ENCODE data around the gene COL20A1. TPM values are rescaled to one million over a fixed set of nuclear protein-coding genes. Genes with fewer than 3 reads are reported as not detected.

The COL20A1 gene
- total and polyA plus RNA-seq, 2 experiments from 2014 or later = not detected

DNA sequence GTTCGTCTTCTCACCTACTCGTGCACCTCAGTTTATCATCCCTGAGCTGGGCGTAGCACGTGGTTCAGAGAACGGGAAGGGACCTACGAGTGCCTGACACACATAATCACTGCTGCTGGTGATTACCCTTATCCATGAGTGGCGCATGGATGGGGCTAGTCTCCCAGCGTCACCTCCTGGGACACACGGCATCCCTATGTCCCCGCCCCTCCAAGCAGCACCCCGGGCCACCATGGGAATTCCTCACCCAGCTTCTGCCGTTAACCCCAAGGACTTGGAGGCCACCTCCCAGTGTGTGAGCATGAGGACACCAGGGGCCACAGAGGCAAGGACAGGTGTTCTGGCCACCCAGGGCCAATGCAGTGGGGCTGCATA lies 58.3 kb downstream of the COL20A1 start:
- no peaks in the 10 kb centered on the region for H3F3A ChIP-seq (ENCODE audit: insufficient read depth)
- DNase-seq = no peak
- no peaks in the 10 kb centered on the region for H3K9me3 ChIP-seq (ENCODE audit: low read depth)
- H3K36me3 ChIP-seq (ENCODE audit: low read depth) = no peaks in the 10 kb centered on the region
- TF ChIP-seq EZH2 (IDR thresholded peaks at IDR 0.05; ENCODE audit: insufficient read depth, poor library complexity, severe bottlenecking) = no peak
- no peak for TF ChIP-seq EZH2phosphoT487 (IDR thresholded peaks at IDR 0.05; ENCODE audit: insufficient read depth, low read depth)
- H3K27me3 ChIP-seq (replicated peaks; ENCODE audit: insufficient read depth) = 0 out of 2 replicates have a peak, but pooled peaks cover 3% of the 10 kb centered on the region
- H3K79me2 ChIP-seq (ENCODE audit: insufficient read depth) = no peaks in the 10 kb centered on the region
- no peak overlapping the region for H3K9ac ChIP-seq
- H4K20me1 ChIP-seq (ENCODE audit: insufficient read depth) = no peaks in the 10 kb centered on the region
- 86 to 94% methylated on average over 11 to 12 of the region's 12 CpGs for WGBS, 2 experiments (ENCODE audit: low coverage in 1 of 2, low lambda C conversion rate in 2 of 2, missing lambda C conversion rate in 2 of 2)
- H3K9me2 ChIP-seq (ENCODE audit: insufficient read depth) = no peaks in the 10 kb centered on the region
- H3K27ac ChIP-seq = no peak overlapping the region
- H3K4me2 ChIP-seq (ENCODE audit: unreplicated experiment) = no peak overlapping the region
- no peak overlapping the region for H3K4me3 ChIP-seq
- in situ Hi-C loops (cut with MboI) = no loop called here
- no peak overlapping the region for H2AFZ ChIP-seq
- no peaks in the 10 kb centered on the region for H3K4me1 ChIP-seq (ENCODE audit: insufficient read depth)

DNA sequence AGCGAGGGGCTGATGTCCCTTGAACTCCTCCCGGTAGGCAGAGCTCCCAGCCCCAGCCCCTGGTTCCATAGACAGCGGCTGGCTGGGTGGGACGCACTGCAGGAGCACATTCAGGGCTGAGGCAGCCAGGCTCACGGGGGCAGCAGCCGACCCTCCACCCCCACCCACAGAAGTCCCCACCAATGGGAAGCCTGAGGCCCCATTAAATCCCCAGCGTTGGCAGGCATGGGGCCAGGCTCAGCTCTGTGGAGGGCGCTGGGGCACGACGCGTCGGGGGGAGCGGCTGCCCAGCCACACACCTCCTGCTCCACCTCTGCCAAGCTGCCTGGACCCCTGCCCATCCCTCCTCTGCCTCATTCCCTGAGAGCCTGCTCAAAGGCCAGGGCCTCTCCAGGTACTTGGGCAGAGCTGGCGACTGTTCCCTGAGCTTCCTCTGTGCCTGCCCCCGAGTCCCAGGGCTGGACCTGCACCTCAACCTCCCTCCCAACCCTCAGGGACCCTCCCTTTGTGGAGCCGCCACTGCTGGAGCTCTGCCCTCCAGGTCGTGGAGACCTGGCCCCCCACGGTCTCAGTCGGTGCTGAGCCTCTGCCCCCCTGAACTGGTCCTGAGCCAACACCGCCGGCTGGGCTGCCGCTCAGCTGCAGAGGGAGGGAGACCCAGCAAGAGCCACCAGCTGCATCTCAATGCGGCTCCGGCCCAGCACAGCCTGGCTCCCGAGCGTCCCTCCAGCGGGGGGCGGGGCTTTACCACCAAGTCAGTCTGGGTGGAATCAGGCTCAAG lies 59.0 kb downstream of the COL20A1 start:
- in situ Hi-C loops (cut with MboI) = no loop called here

DNA sequence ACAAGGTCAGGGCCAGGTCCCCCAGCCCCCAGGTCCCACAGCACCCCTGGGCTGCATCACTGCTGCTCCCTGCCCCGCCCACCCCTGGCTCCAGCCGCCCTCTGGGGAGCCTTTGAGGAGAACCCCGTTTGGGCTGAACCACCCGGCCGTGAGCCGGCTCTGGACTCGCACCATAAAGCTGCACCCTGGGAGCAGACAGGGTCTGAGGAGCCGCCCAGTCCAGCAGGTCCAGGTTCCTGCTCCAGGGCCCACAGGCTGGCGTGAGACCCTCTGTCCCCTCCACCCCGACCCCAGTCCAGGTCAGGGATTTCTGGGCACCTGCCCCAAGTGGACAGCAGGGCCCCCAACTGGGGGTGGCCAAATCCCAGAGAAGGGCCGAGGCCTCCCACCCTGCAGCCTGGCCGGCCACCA lies 59.8 kb downstream of the COL20A1 start:
- no peak for TF ChIP-seq EZH2 (IDR thresholded peaks at IDR 0.05; ENCODE audit: insufficient read depth, poor library complexity, severe bottlenecking)
- Histone ChIP-seq H3F3A (ENCODE audit: insufficient read depth) (no peaks in the 10 kb centered on the region), H3K4me3 (no peak overlapping the region), H3K9ac (no peak overlapping the region), H4K20me1 (ENCODE audit: insufficient read depth) (no peaks in the 10 kb centered on the region), H3K4me2 (ENCODE audit: unreplicated experiment) (no peak overlapping the region), H3K27me3 (replicated peaks; ENCODE audit: insufficient read depth) (0 out of 2 replicates have a peak, but pooled peaks cover 3% of the 10 kb centered on the region), H3K4me1 (ENCODE audit: insufficient read depth) (no peaks in the 10 kb centered on the region), H3K27ac (no peak overlapping the region), H3K9me3 (ENCODE audit: low read depth) (no peaks in the 10 kb centered on the region), H3K79me2 (ENCODE audit: insufficient read depth) (no peaks in the 10 kb centered on the region), H3K9me2 (ENCODE audit: insufficient read depth) (no peaks in the 10 kb centered on the region), H2AFZ (no peak overlapping the region), H3K36me3 (ENCODE audit: low read depth) (no peaks in the 10 kb centered on the region)
- 19 to 28% methylated on average over 7 to 12 of the region's 12 CpGs for WGBS, 2 experiments (ENCODE audit: low coverage in 1 of 2, low lambda C conversion rate in 2 of 2, missing lambda C conversion rate in 2 of 2)
- in situ Hi-C loops (cut with MboI) = no loop called here
- no peak for DNase-seq

More for the DNA sequence above, 59.0 kb downstream of the COL20A1 start:
- no peak overlapping the region for H3K9ac ChIP-seq
- H3K9me3 ChIP-seq (ENCODE audit: low read depth) = no peaks in the 10 kb centered on the region
- H3K4me2 ChIP-seq (ENCODE audit: unreplicated experiment) = no peak overlapping the region
- H4K20me1 ChIP-seq (ENCODE audit: insufficient read depth) = no peaks in the 10 kb centered on the region
- H3K27ac ChIP-seq = no peak overlapping the region
- H3K4me1 ChIP-seq (ENCODE audit: insufficient read depth) = no peaks in the 10 kb centered on the region
- no peak for TF ChIP-seq EZH2 (IDR thresholded peaks at IDR 0.05; ENCODE audit: insufficient read depth, poor library complexity, severe bottlenecking)
- TF ChIP-seq EZH2phosphoT487 (IDR thresholded peaks at IDR 0.05; ENCODE audit: insufficient read depth, low read depth) = no peak
- H2AFZ ChIP-seq = no peak overlapping the region
- H3K36me3 ChIP-seq (ENCODE audit: low read depth) = no peaks in the 10 kb centered on the region
- 27 to 32% methylated on average over 23 to 27 of the region's 28 CpGs for WGBS, 2 experiments (ENCODE audit: low coverage in 1 of 2, low lambda C conversion rate in 2 of 2, missing lambda C conversion rate in 2 of 2)
- H3F3A ChIP-seq (ENCODE audit: insufficient read depth) = no peaks in the 10 kb centered on the region
- H3K79me2 ChIP-seq (ENCODE audit: insufficient read depth) = no peaks in the 10 kb centered on the region
- no peak for DNase-seq
- no peaks in the 10 kb centered on the region for H3K9me2 ChIP-seq (ENCODE audit: insufficient read depth)
- H3K27me3 ChIP-seq (replicated peaks; ENCODE audit: insufficient read depth) = 0 out of 2 replicates have a peak, but pooled peaks cover 3% of the 10 kb centered on the region
- no peak overlapping the region for H3K4me3 ChIP-seq

DNA sequence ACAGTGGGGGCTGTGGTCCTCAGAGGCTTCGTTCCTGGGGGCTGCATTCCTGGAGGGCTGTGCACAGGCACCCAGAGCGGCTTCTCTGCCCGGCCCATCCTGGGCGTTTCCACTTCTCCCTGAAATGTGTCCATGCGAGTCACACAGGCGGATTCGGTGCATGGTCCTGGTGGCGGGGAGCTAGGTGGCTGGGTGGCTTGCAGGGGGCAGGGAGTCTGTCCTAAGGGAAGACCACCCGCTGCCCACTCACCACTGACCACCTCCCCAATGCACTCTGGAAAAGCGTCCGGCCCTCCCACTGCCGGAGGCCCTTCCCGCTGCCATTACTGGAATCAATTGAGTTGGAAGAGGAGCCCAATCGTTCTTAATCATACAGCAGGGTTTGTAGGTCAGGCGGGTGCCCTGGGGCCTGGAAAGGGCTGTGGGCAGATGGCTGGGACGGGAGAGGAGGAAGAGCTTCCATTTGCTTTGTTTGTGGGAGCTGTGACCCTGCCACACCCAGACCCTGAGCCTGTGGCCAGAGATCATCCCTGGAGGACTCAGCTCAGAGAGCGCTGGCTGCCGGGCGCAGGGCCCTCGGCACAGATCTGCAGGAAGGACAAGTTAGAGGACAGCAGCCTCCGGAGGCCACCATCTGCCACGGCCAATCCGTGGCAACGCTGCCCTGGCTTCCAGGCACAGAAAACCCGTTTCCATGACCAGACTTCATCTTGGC lies 61.8 kb downstream of the COL20A1 start:
- no peaks in the 10 kb centered on the region for H4K20me1 ChIP-seq (ENCODE audit: insufficient read depth)
- no peak overlapping the region for H3K27ac ChIP-seq
- H3K4me3 ChIP-seq = no peak overlapping the region
- no peak for DNase-seq
- no peaks in the 10 kb centered on the region for H3F3A ChIP-seq (ENCODE audit: insufficient read depth)
- H3K9me2 ChIP-seq (ENCODE audit: insufficient read depth) = no peaks in the 10 kb centered on the region
- 58 to 64% methylated on average over 21 to 25 of the region's 25 CpGs for WGBS, 2 experiments (ENCODE audit: low coverage in 1 of 2, low lambda C conversion rate in 2 of 2, missing lambda C conversion rate in 2 of 2)
- no peaks in the 10 kb centered on the region for H3K36me3 ChIP-seq (ENCODE audit: low read depth)
- no peak for TF ChIP-seq EZH2 (IDR thresholded peaks at IDR 0.05; ENCODE audit: insufficient read depth, poor library complexity, severe bottlenecking)
- no peaks in the 10 kb centered on the region for H3K9me3 ChIP-seq (ENCODE audit: low read depth)
- no peaks in the 10 kb centered on the region for H3K79me2 ChIP-seq (ENCODE audit: insufficient read depth)
- in situ Hi-C loops (cut with MboI) = no loop called here
- no peak overlapping the region for H2AFZ ChIP-seq
- H3K4me2 ChIP-seq (ENCODE audit: unreplicated experiment) = no peak overlapping the region
- H3K9ac ChIP-seq = no peak overlapping the region
- H3K27me3 ChIP-seq (replicated peaks; ENCODE audit: insufficient read depth) = 0 out of 2 replicates have a peak, but pooled peaks cover 3% of the 10 kb centered on the region
- H3K4me1 ChIP-seq (ENCODE audit: insufficient read depth) = no peaks in the 10 kb centered on the region
